Inflammatory macrophage treated with lipopolysaccharide for 1 hour (primary cell): Measurements from ENCODE around the gene RGS6.

Experiments
- DNase-seq, 2 donors: peaks; one replicate each; pipeline ENCODE4 v3.0.0-alpha.2; 2020 to 2022

Gene RGS6

GRCh38 chr14:72254202-72254936 lies 322.1 kb downstream of the RGS6 start:
- DNase-seq = no peak

GRCh38 chr14:72254937-72255472 lies 322.8 kb downstream of the RGS6 start:
- no peak for DNase-seq

GRCh38 chr14:72256055-72256454 lies 323.8 kb downstream of the RGS6 start:
- no peak for DNase-seq

GRCh38 chr14:72261068-72261467 lies 328.8 kb downstream of the RGS6 start:
- no peak for DNase-seq

- DNase-seq = no peak
These were observed 330.5 kb downstream of the RGS6 start for GRCh38 chr14:72262771-72263170.

- DNase-seq = no peak
These were observed 332.5 kb downstream of the RGS6 start for GRCh38 chr14:72264716-72265115.

- DNase-seq = no peak
These were observed 338.0 kb downstream of the RGS6 start for GRCh38 chr14:72270147-72270727.

- no peak for DNase-seq
These were observed 338.5 kb downstream of the RGS6 start for GRCh38 chr14:72270749-72271148.

GRCh38 chr14:72275242-72275641 lies 343.0 kb downstream of the RGS6 start:
- DNase-seq = no peak

GRCh38 chr14:72278316-72278715 lies 346.1 kb downstream of the RGS6 start:
- DNase-seq = no peak

GRCh38 chr14:72284176-72284575 lies 351.9 kb downstream of the RGS6 start:
- no peak for DNase-seq

- no peak for DNase-seq
These were observed 358.0 kb downstream of the RGS6 start for GRCh38 chr14:72290241-72290640.

GRCh38 chr14:72291908-72292688 lies 359.9 kb downstream of the RGS6 start:
- peak; percentile 6 to 71 for DNase-seq

GRCh38 chr14:72292689-72293024 lies 360.4 kb downstream of the RGS6 start:
- no peak for DNase-seq

- no peak for DNase-seq
These were observed 369.1 kb downstream of the RGS6 start for GRCh38 chr14:72301352-72301751.

- DNase-seq = no peak
These were observed 371.7 kb downstream of the RGS6 start for GRCh38 chr14:72303930-72304329.

GRCh38 chr14:72305561-72305960 lies 373.3 kb downstream of the RGS6 start:
- no peak for DNase-seq

- no peak for DNase-seq
These were observed 376.8 kb downstream of the RGS6 start for GRCh38 chr14:72308967-72309485.

GRCh38 chr14:72311116-72311515 lies 378.9 kb downstream of the RGS6 start:
- DNase-seq = no peak

GRCh38 chr14:72311516-72311915 lies 379.3 kb downstream of the RGS6 start:
- DNase-seq = no peak

- no peak for DNase-seq
These were observed 382.7 kb downstream of the RGS6 start for GRCh38 chr14:72314808-72315435.

- DNase-seq = no peak
These were observed 383.5 kb downstream of the RGS6 start for GRCh38 chr14:72315714-72316113.

- peak in 1 of 2 donors; percentile 1 for DNase-seq
These were observed 386.4 kb downstream of the RGS6 start for GRCh38 chr14:72318648-72319047.
